SK-N-SH (cell line): Measurements from ENCODE around the gene HHIP. TPM values are rescaled to one million over a fixed set of nuclear protein-coding genes. Genes with fewer than 3 reads are reported as not detected.
A peak's percentile ranks its signal among the peaks of the same experiment; 100 is the strongest.

Experiments used
- CTCF ChIA-PET: fragments of 300-600, 350-600 bp; formaldehyde crosslinking; extraction: SDS; loops from one replicate; lab custom pipeline; 2021; lab: Yijun Ruan, JAX
- POLR2A ChIA-PET: fragments of 350-600 bp; sonication (Branson Sonifier 250); formaldehyde crosslinking; extraction: SDS; loops from one replicate; lab custom pipeline; 2020; ENCODE audit warnings: antibody characterized with exemption, inconsistent platforms; lab: Yijun Ruan, JAX
- DNase-seq: peaks from one replicate; pipeline ENCODE4 v3.0.0; 2012
- H2AFZ ChIP-seq: fragments of 200-600 bp; sonication (generic); 2 replicates; pipeline ENCODE4 v1.8.1; 2016; ENCODE audit warnings: antibody characterized with exemption, mild to moderate bottlenecking, low read depth
- H3F3A ChIP-seq: fragments of 200-600 bp; sonication (generic); replicated peaks from 2 replicates; pipeline ENCODE3; 2016; ENCODE audit warnings: antibody characterized with exemption, mild to moderate bottlenecking; ENCODE audit not compliant: insufficient read depth
- H3K27ac ChIP-seq, 2 experiments: fragments of 200-500 bp in 1 of 2; fragments of 200-600 bp in 1 of 2; sonication (Bioruptor generic) in 1 of 2; sonication (generic), shearing (Covaris generic) in 1 of 2; 2 replicates each; pipeline versions ENCODE4 v1.5.1 to v1.6.1; 2014 to 2016; ENCODE audit warnings: low read depth in 2 of 2, inconsistent platforms in 1 of 2, low read length in 1 of 2, mild to moderate bottlenecking in 1 of 2, mixed read lengths in 1 of 2
- H3K27me3 ChIP-seq: fragments of 200-600 bp; sonication (generic), shearing (Covaris generic); 2 replicates; pipeline ENCODE4 v1.6.1; 2016; ENCODE audit warnings: mixed run types; ENCODE audit not compliant: insufficient read depth
- H3K36me3 ChIP-seq, 2 experiments: fragments of 200-500 bp in 1 of 2; fragments of 200-600 bp in 1 of 2; sonication (Bioruptor generic) in 1 of 2; sonication (generic) in 1 of 2; replicated peaks in 1 of 2; 2 replicates each; pipeline versions ENCODE3 to v1.5.1; 2014 to 2016; ENCODE audit warnings: low read length in 1 of 2, mild to moderate bottlenecking in 1 of 2; ENCODE audit not compliant: insufficient read depth in 2 of 2, control insufficient read depth in 1 of 2
- H3K4me1 ChIP-seq, 2 experiments: fragments of 200-500 bp in 1 of 2; fragments of 200-600 bp in 1 of 2; sonication (Bioruptor generic) in 1 of 2; sonication (generic), shearing (Covaris generic) in 1 of 2; 2 replicates each; pipeline versions ENCODE4 v1.5.1 to v1.6.1; 2014 to 2016; ENCODE audit warnings: low read depth in 1 of 2, low read length in 1 of 2, mixed run types in 1 of 2; ENCODE audit not compliant: insufficient read depth in 2 of 2, control insufficient read depth in 1 of 2
- H3K4me2 ChIP-seq: fragments of 200-600 bp; sonication (generic), shearing (Covaris generic); 2 replicates; pipeline ENCODE4 v1.6.1; 2017; ENCODE audit warnings: mixed run types
- H3K4me3 ChIP-seq, 2 experiments: fragments of 200-500 bp in 1 of 2; fragments of 200-600 bp in 1 of 2; sonication (Bioruptor generic) in 1 of 2; sonication (generic), shearing (Covaris generic) in 1 of 2; 2 replicates each; pipeline versions ENCODE4 v1.5.1 to v1.8.1; 2014 to 2016; ENCODE audit warnings: low read depth in 2 of 2, inconsistent platforms in 1 of 2, low read length in 1 of 2, mild to moderate bottlenecking in 1 of 2, mixed read lengths in 1 of 2, moderate library complexity in 1 of 2
- H3K79me2 ChIP-seq: fragments of 200-600 bp; sonication (generic); 2 replicates; pipeline ENCODE4 v1.8.1; 2017; ENCODE audit warnings: mild to moderate bottlenecking; ENCODE audit not compliant: insufficient read depth
- H3K9ac ChIP-seq: fragments of 200-600 bp; sonication (generic); 2 replicates; pipeline ENCODE4 v1.6.1; 2017; ENCODE audit warnings: mixed run types
- H3K9me2 ChIP-seq: fragments of 200-600 bp; sonication (generic); 2 replicates; pipeline ENCODE4 v1.6.1; 2017; ENCODE audit warnings: mixed run types
- H3K9me3 ChIP-seq: fragments of 200-600 bp; sonication (generic); 2 replicates; pipeline ENCODE4 v1.6.1; 2017; ENCODE audit warnings: mixed run types, mild to moderate bottlenecking, moderate library complexity
- H4K20me1 ChIP-seq: fragments of 200-600 bp; sonication (generic); 2 replicates; pipeline ENCODE4 v1.6.1; 2017; ENCODE audit warnings: mild to moderate bottlenecking, mixed run types; ENCODE audit not compliant: insufficient read depth
- EP300 ChIP-seq, 2 experiments: IDR thresholded peaks; 2 replicates each; pipeline versions ENCODE4 v1.4.0 to v1.6.1; 2012; ENCODE audit warnings: borderline replicate concordance in 1 of 2, low read depth in 1 of 2, low read length in 1 of 2
- FOXJ3 ChIP-seq: sonication (generic); formaldehyde crosslinking; IDR thresholded peaks from 2 replicates; pipeline ENCODE4 v1.5.1; 2020; ENCODE audit warnings: mild to moderate bottlenecking, missing genetic modification reagents
- GATA2 ChIP-seq: sonication (generic); formaldehyde crosslinking; IDR thresholded peaks from 2 replicates; pipeline ENCODE4 v1.5.0; 2020; ENCODE audit warnings: mild to moderate bottlenecking, missing genetic modification reagents
- MEF2A ChIP-seq: IDR thresholded peaks from 2 replicates; pipeline ENCODE4 v1.4.0; 2012; ENCODE audit warnings: low read depth, borderline replicate concordance
- MXI1 ChIP-seq: IDR thresholded peaks from 2 replicates; pipeline ENCODE4 v1.6.1; 2012; ENCODE audit warnings: mild to moderate bottlenecking, low read depth, low read length, improper control_type of control experiment
- NRF1 ChIP-seq: IDR thresholded peaks from 2 replicates; pipeline ENCODE4 v1.6.1; 2012; ENCODE audit warnings: low read depth, mild to moderate bottlenecking, low read length
- POLR2AphosphoS5 ChIP-seq: IDR thresholded peaks from 2 replicates; pipeline ENCODE4 v1.6.1; 2012; ENCODE audit warnings: low read depth, low read length
- REST ChIP-seq: IDR thresholded peaks from 2 replicates; pipeline ENCODE4 v1.6.1; 2012; ENCODE audit warnings: mild to moderate bottlenecking, low read depth, low read length, moderate library complexity
- RXRA ChIP-seq: IDR thresholded peaks from 2 replicates; pipeline ENCODE4 v1.4.0; 2012; ENCODE audit warnings: low read depth, mild to moderate bottlenecking, borderline replicate concordance
- SIN3A ChIP-seq: IDR thresholded peaks from 2 replicates; pipeline ENCODE4 v1.6.1; 2012; ENCODE audit warnings: low read depth, mild to moderate bottlenecking, low read length, moderate library complexity, borderline replicate concordance
- TAF1 ChIP-seq: IDR thresholded peaks from 2 replicates; pipeline ENCODE4 v1.6.1; 2012; ENCODE audit warnings: low read depth, mild to moderate bottlenecking, low read length, moderate library complexity, borderline replicate concordance
- USF2 ChIP-seq: fragments of 150-350 bp; IDR thresholded peaks from 2 replicates; pipeline ENCODE4 v1.6.1; 2017; ENCODE audit warnings: antibody characterized with exemption, low read length, low read depth, borderline replicate concordance
- WGBS: methylation state at CpG from one replicate; pipeline ENCODE4 v1.1.6; 2017; ENCODE audit warnings: low lambda C conversion rate; 5-methylcytosine and 5-hydroxymethylcytosine counted together
- polyA plus RNA-seq, 3 experiments: library from polyadenylated mRNA; depleted of rRNA; stranded (reverse); fragments of >200 nt; gene quantifications; 2 replicates each; pipeline ENCODE4 v1.2.3, GENCODE V29; 2012
- TF ChIP-seq, protein P1 (sequence below): fragments of 200-600 bp; sonication (generic); IDR thresholded peaks from 2 replicates; pipeline ENCODE4 v1.6.1; 2017; ENCODE audit warnings: antibody characterized with exemption, mild to moderate bottlenecking, moderate library complexity
- TF ChIP-seq, protein P2 (sequence below): IDR thresholded peaks from 2 replicates; pipeline ENCODE4; 2012

Gene HHIP
- polyA plus RNA-seq, 1 of the 3 experiments (the other 2 are of a cell fraction), result 3.5 TPM

- no peak for TF ChIP-seq SIN3A
- no peak for TF ChIP-seq EP300 (IDR thresholded peaks at IDR 0.05; ENCODE audit: borderline replicate concordance in 1 of 2, low read depth in 1 of 2, low read length in 1 of 2)
- TF ChIP-seq POLR2AphosphoS5, result no peak
Measured at GRCh38 chr4:144683516-144683915, 37.6 kb downstream of the HHIP start (continued).

GRCh38 chr4:144685911-144686310 is 40.0 kb downstream of the HHIP start:
- Histone ChIP-seq H3K36me3 (peaks cover 0 to 2% of the 10 kb centered on the region in 2 experiments), H3K9me2 (no peaks in the 10 kb centered on the region), H3K9me3 (no peaks in the 10 kb centered on the region; the same call in 1 of the 2 replicates), H3K4me3 (no peak overlapping the region), H3K9ac (no peak overlapping the region), H3F3A (peaks cover 6% of the 10 kb centered on the region), H3K4me2 (no peak overlapping the region), H3K4me1 (no peaks in the 10 kb centered on the region), H3K27me3 (no peaks in the 10 kb centered on the region), H3K27ac (no peak overlapping the region), H3K79me2 (no peaks in the 10 kb centered on the region), H4K20me1 (no peaks in the 10 kb centered on the region), H2AFZ (peak overlapping the region; percentile 43; the same call in 1 of the 2 replicates)
- POLR2A ChIA-PET, result no interaction called here
- TF ChIP-seq FOXJ3 (CRISPR knock-in tag) (no peak), EP300 (IDR thresholded peaks at IDR 0.05; ENCODE audit: borderline replicate concordance in 1 of 2, low read depth in 1 of 2, low read length in 1 of 2) (no peak), TAF1 (no peak), MXI1 (no peak), RXRA (no peak), SIN3A (no peak), NRF1 (no peak), USF2 (no peak)
- TF ChIP-seq, protein P1, sequence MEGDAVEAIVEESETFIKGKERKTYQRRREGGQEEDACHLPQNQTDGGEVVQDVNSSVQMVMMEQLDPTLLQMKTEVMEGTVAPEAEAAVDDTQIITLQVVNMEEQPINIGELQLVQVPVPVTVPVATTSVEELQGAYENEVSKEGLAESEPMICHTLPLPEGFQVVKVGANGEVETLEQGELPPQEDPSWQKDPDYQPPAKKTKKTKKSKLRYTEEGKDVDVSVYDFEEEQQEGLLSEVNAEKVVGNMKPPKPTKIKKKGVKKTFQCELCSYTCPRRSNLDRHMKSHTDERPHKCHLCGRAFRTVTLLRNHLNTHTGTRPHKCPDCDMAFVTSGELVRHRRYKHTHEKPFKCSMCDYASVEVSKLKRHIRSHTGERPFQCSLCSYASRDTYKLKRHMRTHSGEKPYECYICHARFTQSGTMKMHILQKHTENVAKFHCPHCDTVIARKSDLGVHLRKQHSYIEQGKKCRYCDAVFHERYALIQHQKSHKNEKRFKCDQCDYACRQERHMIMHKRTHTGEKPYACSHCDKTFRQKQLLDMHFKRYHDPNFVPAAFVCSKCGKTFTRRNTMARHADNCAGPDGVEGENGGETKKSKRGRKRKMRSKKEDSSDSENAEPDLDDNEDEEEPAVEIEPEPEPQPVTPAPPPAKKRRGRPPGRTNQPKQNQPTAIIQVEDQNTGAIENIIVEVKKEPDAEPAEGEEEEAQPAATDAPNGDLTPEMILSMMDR, result no peak
- WGBS, result 20% methylated on average over 3 of the region's 3 CpGs
- CTCF ChIA-PET, result no interaction called here
- DNase-seq, result no peak

- Histone ChIP-seq H3K9me2 (no peaks in the 10 kb centered on the region), H3K4me1 (no peaks in the 10 kb centered on the region), H3F3A (peaks cover 5% of the 10 kb centered on the region), H3K27ac (no peak overlapping the region), H3K27me3 (no peaks in the 10 kb centered on the region), H4K20me1 (no peaks in the 10 kb centered on the region), H3K9ac (no peak overlapping the region), H3K9me3 (no peaks in the 10 kb centered on the region; the same call in 1 of the 2 replicates), H3K36me3 (no peaks in the 10 kb centered on the region), H3K4me2 (no peak overlapping the region), H2AFZ (no peak overlapping the region), H3K79me2 (no peaks in the 10 kb centered on the region), H3K4me3 (no peak overlapping the region)
- ChIA-PET POLR2A (no interaction called here), CTCF (no interaction called here)
- DNase-seq, result no peak
- 11% methylated on average over 2 of the region's 2 CpGs for WGBS
- TF ChIP-seq, protein P1, result no peak
- TF ChIP-seq, protein P2, sequence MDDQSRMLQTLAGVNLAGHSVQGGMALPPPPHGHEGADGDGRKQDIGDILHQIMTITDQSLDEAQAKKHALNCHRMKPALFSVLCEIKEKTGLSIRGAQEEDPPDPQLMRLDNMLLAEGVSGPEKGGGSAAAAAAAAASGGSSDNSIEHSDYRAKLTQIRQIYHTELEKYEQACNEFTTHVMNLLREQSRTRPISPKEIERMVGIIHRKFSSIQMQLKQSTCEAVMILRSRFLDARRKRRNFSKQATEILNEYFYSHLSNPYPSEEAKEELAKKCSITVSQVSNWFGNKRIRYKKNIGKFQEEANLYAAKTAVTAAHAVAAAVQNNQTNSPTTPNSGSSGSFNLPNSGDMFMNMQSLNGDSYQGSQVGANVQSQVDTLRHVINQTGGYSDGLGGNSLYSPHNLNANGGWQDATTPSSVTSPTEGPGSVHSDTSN, result no peak
- TF ChIP-seq MEF2A (no peak), TAF1 (no peak), POLR2AphosphoS5 (no peak), GATA2 (CRISPR knock-in tag) (no peak), REST (no peak)
Measured at GRCh38 chr4:144686921-144687320, 41.0 kb downstream of the HHIP start.
